ENCODE data around the gene MEAF6. TPM values are rescaled to one million over a fixed set of nuclear protein-coding genes. Genes with fewer than 3 reads are reported as not detected.

Gene MEAF6
- total RNA-seq, 1 donor from 2014 or later = 59.5 TPM

- DNase-seq (no peak), ATAC-seq (no peak)
- intact Hi-C loops (cut with DNase I) = no loop called here
- H3K27me3 ChIP-seq (ENCODE audit: low read depth) = no peaks in the 10 kb centered on the region
- H3K9me3 ChIP-seq = no peaks in the 10 kb centered on the region
- H3K4me1 ChIP-seq = peaks cover 9% of the 10 kb centered on the region
- H3K36me3 ChIP-seq = no peaks in the 10 kb centered on the region
- no peak overlapping the region for H3K4me3 ChIP-seq
- no peak for TF ChIP-seq CTCF (IDR thresholded peaks at IDR 0.05)
- H3K27ac ChIP-seq = no peak overlapping the region
Measured at GRCh38 chr1:37464443-37464842, 50.1 kb downstream of the MEAF6 start.

- H3K9me3 ChIP-seq = no peaks in the 10 kb centered on the region
- H3K36me3 ChIP-seq = no peaks in the 10 kb centered on the region
- no peak for TF ChIP-seq CTCF (IDR thresholded peaks at IDR 0.05)
- H3K4me1 ChIP-seq = peaks cover 9% of the 10 kb centered on the region
- ATAC-seq (no peak), DNase-seq (no peak)
- H3K27me3 ChIP-seq (ENCODE audit: low read depth) = no peaks in the 10 kb centered on the region
- H3K4me3 ChIP-seq = no peak overlapping the region
- intact Hi-C loops (cut with DNase I) = no loop called here
- no peak overlapping the region for H3K27ac ChIP-seq
Measured at GRCh38 chr1:37461698-37462436, 52.7 kb downstream of the MEAF6 start.

- DNase-seq = no peak
- no peak for TF ChIP-seq CTCF (IDR thresholded peaks at IDR 0.05)
- Histone ChIP-seq H3K27ac (no peak overlapping the region), H3K36me3 (peaks cover 4% of the 10 kb centered on the region), H3K4me1 (peaks cover 12% of the 10 kb centered on the region), H3K27me3 (ENCODE audit: low read depth) (no peaks in the 10 kb centered on the region), H3K9me3 (no peaks in the 10 kb centered on the region), H3K4me3 (no peak overlapping the region)
- ATAC-seq = no peak
- intact Hi-C loops (cut with DNase I) = loop anchor here (10.0 kb wide), 1 partner anchor 226 kb away; no protein-coding TSS in a partner anchor
Measured at GRCh38 chr1:37458551-37458950, 56.0 kb downstream of the MEAF6 start.

GRCh38 chr1:37456614-37457013, 58.0 kb downstream of the MEAF6 start:
- no peak for TF ChIP-seq CTCF (IDR thresholded peaks at IDR 0.05)

GRCh38 chr1:37455516-37455915, 59.0 kb downstream of the MEAF6 start:
- no peak for TF ChIP-seq CTCF (IDR thresholded peaks at IDR 0.05)
- H3K27me3 ChIP-seq (ENCODE audit: low read depth) = peaks cover 3% of the 10 kb centered on the region
- peak overlapping the region; percentile 60 for H3K27ac ChIP-seq
- no peaks in the 10 kb centered on the region for H3K9me3 ChIP-seq
- H3K4me3 ChIP-seq = no peak overlapping the region
- peaks cover 12% of the 10 kb centered on the region for H3K4me1 ChIP-seq
- DNase-seq (no peak), ATAC-seq (no peak)
- peaks cover 4% of the 10 kb centered on the region for H3K36me3 ChIP-seq
- intact Hi-C loops (cut with DNase I) = loop anchor here (10.0 kb wide), 1 partner anchor 229 kb away; no protein-coding TSS in a partner anchor

More at GRCh38 chr1:37456614-37457013, 58.0 kb downstream of the MEAF6 start:
- no peaks in the 10 kb centered on the region for H3K27me3 ChIP-seq (ENCODE audit: low read depth)
- no peak for ATAC-seq
- no peak overlapping the region for H3K27ac ChIP-seq
- H3K9me3 ChIP-seq = no peaks in the 10 kb centered on the region
- intact Hi-C loops (cut with DNase I) = loop anchor here (10.0 kb wide), 1 partner anchor 228 kb away; no protein-coding TSS in a partner anchor
- H3K36me3 ChIP-seq = peaks cover 4% of the 10 kb centered on the region
- peaks cover 12% of the 10 kb centered on the region for H3K4me1 ChIP-seq
- no peak overlapping the region for H3K4me3 ChIP-seq
- no peak for DNase-seq

Data from lower lobe of right lung (tissue), 2 donors.